HG02943 (cell line): ENCODE results near the gene DDIAS.
"Not testable (repeated sequence)": the region's sequence is repeated elsewhere in the genome, so short reads cannot be mapped to it uniquely, and the experiment has no call there.

Experiments used
- ATAC-seq: cut with Tn5 transposase; IDR thresholded peaks from one replicate; pipeline ENCODE4 v1.9.1; 2021; ENCODE audit warnings: mild to moderate bottlenecking, low read depth, moderate library complexity; ENCODE audit not compliant: unreplicated experiment

The DDIAS gene

DNA sequence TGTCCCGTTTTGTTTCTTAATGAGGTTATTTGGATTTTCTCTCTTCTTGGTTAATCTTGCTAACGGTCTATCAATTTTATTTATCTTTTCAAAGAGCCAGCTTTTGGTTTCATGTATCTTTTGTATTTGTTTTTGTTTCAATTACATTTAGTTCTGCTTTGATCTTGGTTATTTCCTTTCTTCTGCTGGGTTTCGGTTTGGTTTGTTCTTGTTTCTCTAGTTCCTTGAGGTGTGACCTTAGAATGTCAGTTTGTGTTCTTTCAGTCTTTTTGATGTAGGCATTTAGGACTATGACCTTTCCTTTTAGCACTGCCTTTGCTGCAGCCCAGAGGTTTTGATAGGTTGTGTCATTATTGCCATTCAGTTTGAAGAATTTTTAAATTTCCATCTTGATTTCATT lies 18.7 kb downstream of the DDIAS start:
- not testable (repeated sequence) for ATAC-seq

DNA sequence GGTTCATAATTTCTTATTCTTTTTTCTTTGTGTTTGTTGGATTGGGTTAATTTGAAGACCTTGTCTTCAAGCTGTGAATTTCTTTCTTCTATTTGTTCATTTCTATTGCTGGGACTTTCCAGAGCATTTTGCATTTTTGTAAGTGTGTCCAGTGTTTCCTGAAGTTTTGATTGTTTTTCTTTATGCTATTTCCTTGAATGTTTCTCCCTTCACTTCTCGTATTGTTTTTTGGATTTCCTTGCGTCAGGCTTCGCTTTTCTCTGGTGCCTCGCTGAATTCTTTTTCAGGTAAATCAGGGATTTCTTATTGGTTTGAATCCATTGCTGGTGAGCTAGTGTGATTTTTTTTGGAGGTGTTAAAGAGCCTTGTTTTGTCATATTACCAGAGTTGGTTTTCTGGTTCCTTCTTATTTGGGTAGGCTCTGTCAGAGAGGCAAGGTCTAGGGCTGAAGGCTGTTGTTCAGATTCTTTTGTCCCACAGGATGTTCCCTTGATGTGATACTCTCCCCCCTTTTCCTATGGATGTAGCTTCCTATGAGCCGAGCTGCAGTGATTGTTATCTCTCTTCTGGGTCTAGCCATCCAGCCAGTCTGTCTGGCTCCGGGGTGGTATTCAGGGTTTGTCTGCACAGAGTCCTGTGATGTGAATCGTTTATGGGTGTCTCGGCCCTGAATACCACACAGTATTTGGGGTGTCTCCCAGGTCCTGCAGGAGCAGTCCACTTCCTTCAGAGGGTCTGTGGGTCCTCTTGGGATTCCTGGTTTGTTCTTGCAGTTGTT lies 21.0 kb downstream of the DDIAS start:
- not testable (repeated sequence) for ATAC-seq

DNA sequence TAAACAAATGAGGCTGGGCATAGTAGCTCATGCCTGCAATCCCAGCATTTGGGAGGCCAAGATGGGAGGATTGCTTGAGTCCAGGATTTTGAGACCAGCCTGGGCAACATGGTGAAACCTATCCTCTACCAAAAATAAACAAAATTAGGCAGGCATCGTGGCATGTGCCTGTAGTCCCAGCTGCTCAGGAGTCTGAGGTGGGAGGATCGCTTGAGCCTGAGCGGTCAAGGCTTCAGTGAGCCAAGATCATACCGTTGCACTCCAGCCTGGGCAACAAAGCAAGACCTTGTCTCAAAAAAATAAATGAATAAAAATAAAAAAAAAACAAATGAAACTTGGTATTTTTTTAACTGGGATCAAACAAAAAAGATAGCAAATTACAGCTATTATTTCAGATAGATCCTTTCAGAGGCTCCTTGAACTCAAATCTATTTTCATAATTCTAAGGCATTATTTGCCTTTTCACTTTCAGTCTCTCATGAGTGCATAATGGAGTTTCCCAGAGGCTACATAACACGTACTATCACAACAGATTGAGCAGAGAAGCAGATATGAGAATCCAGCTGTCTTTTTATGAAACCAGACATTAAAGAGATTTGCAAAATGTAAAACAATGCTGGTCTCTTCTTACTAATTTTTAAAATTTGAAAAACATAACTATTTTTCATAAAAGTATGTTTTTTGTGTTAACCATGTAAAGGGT lies 23.1 kb downstream of the DDIAS start:
- ATAC-seq: no peak

DNA sequence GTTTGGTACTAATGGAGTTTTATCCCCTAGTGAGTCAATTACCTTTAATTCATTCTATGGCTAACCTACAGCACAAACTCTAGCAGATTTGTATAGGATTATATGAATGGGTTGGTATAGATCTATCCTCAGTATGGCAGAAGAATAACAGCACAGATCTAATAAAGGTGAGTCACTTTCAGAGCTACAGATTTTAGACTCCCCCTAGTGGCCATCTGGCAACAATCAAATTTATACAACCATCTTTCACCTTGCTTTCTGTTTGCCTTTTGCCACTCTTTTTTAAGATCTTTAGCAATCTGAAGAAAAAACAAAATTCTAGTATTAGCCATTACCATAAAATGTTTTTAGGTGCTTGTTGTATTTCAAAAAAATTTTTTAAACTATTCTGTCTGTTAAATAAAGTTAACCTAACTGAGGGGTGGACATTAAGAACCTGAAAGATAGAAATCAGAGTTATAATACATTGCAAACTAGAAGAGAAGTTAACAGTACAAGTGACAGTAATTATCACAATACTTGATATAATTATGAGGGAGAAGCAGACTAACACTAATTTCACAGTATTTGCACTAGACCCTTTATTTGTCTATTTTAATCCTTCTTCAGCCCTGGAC lies 25.8 kb downstream of the DDIAS start:
- ATAC-seq: peak; percentile 61

DNA sequence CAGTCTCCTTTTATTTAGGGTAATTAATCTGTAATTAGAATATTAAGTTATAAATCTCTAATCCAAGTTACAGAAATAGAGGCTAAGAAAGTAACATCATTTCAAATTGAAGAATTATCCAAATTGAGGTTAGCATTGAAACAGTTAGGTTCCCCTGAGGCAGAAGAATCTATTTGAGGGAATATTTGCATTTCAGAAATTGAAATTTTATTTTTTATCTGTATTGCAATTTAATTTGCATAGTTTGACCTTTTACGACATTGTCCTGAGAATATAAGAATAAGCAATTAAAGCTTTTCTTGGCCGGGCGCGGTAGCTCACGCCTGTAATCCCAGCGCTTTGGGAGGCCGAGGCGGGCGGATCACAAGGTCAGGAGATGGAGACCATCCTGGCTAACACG lies 27.6 kb downstream of the DDIAS start:
- ATAC-seq: no peak

DNA sequence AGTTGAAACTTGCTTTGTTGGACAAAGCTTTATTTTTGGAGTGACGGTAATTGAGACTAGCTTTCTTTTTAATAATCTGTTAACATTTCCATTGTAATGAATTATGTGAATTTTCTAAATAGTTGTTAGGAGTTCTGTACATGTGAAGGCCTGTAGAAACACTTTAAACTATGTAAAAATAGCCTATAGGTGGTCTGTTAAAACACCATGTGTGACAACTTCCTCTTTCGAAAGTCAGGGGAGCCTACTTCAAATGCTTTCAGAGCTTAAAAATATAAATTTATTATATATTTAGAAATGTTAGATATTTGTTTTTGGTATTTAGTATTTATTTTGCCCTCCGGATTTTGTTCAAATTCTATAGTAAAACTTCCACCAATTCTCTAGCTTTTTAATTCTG lies 28.7 kb downstream of the DDIAS start:
- no peak for ATAC-seq

DNA sequence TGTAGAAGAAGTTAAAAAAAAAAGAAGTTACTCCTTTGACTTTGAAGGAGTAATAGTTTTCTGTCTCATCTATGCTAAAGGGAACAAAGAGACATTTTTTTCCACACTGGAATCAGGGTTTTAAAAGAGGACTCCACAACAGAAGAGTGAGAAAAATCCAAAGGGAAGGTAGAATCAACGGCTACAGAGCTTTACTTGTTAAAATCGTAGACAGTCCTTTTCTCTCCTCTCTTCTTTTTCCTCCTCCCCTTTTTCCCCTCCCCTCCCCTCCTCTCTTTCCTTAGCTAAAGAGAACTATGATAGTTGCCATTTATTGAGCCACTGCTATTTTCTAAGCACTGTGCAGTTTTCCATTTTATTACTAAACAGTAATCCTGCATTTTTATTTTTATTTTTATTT lies 29.2 kb downstream of the DDIAS start:
- no peak for ATAC-seq

DNA sequence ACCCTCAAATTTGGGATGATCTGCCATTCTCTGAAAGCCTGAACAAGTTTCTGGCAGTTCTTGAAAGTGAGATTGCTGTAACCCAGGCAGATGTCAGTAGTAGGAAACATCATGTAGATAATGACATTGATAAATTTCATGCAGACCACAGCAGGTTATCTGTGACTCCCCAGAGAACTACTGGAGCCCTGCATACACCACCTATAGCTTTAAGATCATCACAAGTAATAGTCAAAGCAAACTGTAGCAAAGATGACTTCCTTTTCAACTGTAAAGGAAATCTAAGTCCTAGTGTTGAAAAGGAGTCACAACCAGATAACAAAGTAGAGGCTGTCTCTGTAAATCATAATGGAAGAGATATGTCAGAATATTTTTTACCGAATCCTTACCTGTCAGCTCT lies 31.0 kb downstream of the DDIAS start:
- no peak for ATAC-seq

DNA sequence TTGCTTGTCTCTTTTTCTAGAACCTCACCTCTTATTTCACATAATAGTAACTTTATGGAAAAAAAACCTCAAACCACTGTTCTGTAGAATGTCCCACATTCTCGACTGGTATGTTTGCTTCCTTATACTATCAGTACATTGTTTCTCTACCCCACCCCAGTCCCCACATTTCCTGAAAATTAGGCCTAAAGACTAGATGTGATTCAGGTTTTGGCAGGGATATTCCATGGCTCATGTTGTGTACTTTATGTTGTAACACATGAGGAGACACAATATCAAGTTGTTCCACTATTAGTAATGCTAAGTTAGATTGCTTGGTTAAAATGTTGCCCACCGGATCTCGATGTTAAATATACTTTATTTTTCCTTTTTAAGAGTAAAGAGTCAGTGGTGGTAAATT lies 34.7 kb downstream of the DDIAS start:
- no peak for ATAC-seq

DNA sequence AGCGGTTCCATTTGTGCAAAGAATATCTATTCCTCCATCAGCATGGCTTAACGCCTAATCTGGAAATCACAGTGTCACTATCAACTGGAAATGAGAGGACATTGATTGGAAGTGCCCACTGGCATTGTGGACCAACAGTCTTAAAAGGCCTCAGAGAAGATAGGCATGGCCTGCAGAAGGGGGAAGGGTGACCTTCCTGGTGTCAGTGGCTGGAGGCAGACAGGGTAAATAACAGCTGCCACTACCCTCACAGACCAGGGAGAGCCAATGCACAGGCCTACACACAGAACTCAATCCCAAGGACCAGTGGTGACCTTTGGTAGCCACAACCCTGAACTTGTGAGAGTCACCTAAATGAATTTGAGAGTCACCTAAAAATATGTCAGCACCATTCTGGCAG lies 36.0 kb downstream of the DDIAS start:
- no peak for ATAC-seq

DNA sequence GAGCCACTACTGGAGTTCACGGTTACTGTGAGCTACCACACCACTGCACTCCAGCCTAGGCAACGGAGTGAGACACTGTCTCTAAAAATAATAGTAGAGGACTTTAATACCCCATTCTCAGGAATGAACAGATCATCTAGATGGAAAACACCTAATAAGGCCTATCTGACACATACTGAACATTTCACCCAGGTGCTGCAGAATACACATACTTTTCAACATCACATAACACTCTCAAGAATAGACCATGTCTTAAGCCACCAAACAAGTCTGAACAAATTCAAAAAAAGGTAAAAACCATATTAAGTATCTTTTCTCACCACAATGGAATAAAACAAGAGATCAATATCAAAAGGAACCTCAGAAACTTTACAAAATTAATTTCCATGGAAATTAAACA lies 37.9 kb downstream of the DDIAS start:
- no peak for ATAC-seq

DNA sequence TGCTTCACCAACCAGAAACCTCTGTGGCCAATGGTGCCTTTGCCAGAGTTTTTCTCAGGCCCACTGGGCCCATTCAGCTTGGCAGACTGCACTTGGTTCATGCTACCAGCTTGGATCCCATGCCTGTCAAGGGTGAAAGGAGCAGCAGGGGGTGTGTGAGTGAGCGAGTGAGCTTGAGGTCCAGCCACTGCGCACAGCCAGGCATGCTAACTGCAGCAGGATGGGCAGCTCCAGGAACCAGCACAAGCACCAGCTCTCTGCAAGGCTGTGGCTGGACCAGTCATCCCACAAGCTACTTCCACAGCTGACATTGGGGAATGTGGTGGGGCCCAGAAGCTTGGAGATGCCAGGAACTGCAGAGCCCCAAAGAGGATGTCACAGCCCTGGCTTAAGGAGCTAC lies 40.8 kb downstream of the DDIAS start:
- ATAC-seq: no peak

DNA sequence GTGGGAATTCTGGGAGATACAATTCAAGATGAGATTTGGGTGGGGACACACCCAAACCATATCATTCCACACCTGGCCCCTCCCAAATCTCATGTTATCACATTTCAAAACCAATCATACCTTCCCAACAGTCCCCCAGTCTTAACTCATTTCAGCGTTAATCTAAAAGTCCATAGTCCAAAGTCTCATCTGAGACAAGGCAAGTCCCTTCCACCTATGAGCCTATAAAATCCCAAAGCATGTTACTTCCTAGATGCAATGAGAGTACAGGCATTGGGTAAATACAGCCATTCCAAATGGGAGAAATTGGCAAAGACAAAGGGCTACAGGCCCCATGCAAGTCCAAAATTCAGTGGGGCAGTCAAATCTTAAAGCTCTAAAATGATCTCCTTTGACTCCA lies 41.9 kb downstream of the DDIAS start:
- not testable (repeated sequence) for ATAC-seq

DNA sequence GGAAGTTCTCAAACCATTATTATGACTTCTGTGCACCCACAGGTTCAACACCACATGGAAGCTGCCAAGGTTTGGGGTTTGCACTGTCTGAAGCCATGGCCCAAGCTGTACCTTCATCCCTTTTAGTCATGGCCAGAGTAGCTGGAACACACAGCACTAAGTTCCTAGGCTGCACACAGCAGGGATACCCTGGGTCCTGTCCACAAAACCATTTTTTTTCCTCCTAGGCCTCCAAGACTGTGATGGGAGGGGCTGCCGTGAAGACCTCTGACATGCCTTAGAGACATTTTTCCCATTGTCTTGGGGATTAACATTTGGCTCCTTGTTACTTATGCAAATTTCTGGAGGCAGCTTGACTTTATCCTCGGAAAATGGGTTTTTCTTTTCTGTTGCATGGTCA lies 42.7 kb downstream of the DDIAS start:
- no peak for ATAC-seq

DNA sequence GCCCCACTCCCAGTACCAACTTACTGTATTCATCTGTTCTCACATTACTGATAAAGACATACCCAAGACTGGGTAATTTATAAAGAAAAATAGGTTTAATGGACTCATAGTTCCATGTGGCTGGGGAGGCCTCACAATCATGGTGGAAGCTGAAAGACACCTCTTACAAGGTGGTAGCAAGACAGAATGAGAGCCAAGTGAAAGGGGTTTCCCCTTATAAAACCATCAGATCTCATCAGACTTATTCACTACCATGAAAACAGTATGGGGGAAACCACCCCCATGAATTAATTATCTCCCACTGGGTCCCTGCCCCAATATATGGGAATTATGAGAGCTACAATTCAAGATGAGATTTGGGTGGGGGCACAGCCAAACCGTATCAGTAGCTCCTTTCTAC lies 43.5 kb downstream of the DDIAS start:
- not testable (repeated sequence) for ATAC-seq

DNA sequence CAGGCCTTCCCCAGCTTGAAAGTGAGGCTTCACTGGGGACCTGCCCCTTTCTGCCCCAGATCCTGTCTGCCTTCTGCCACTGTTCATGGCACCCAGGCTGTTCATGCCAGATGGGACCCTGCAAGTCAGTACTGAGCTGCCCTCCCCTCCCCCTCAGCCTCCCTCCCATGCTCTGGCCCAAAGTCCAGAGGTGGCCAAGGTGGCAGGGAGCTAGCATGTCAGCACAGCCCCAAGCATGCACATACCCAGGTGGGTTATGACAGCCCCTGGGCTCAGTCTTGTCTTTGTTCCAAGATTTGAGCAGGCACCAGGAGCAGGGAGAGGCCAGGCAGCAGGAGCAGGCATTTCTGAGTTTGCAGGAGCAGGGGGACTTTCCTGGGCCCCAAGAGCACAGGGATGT lies 44.1 kb downstream of the DDIAS start:
- ATAC-seq: no peak

DNA sequence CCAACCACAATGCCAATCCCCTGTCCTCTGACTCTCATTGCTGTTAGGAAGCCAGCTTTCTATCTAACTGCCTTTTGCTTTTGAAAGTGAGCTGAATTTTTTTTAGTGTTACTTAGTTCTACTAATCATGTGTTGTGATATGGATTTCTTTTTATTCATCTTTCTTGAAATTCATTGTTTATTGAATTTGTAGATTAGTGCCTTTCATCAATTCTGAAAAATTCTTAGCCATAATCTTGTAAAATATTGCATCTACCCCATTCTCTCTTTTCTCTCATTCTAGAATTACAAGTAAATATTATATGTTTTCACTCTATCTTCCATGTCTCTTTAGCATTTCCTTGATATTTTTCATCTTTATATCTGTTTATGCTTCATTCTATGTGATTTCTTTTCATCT lies 47.8 kb downstream of the DDIAS start:
- no peak for ATAC-seq

DNA sequence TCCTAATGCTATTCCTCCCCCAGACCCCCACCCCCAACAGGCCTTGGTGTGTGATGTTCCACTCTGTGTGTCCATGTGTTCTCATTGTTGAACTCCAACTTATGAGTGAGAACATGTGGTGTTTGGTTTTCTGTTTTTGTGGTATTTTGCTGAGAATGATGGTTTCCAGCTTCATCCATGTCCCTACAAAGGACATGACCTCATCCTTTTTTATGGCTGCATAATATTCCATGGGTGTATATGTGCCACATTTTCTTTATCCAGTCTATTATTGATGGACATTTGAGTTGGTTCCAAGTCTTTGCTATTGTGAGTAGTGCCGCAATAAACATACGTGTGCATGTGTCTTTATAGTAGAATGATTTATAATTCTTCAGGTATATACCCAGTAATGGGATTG lies 49.0 kb downstream of the DDIAS start:
- ATAC-seq: not testable (repeated sequence)

DNA sequence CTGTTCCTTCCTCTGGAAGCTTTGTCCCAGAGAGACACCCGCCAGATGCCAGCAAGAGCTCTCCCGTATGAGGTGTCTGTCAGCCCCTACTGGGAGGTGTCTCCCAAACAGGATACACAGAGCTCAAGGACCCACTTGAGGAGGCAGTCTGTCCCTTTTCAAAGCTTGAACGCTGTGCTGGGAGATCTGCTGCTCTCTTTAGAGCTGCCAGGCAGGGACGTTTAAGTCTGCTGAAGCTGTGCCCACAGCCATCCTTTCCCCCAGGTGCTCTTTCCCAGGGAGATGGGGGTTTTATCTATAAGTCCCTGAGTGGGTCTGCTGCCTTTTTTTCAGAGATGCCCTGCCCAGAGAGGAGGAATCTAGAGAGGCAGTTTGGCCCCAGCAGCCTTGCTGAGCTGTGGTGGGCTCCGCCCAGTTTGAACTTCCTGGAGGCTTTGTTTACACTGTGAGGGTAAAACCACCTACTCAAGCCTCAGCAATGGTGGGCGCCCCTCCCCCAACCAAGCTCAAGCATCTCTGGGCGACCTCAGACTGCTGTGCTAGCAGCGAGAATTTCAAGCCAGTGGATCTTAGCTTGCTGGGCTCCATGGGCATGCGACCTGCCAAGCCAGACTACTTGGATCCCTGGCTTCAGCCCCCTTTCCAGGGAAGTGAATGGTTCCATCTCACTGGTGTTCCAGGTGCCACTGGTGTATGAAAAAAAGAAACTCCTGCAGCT lies 54.4 kb downstream of the DDIAS start:
- ATAC-seq: not testable (repeated sequence)

DNA sequence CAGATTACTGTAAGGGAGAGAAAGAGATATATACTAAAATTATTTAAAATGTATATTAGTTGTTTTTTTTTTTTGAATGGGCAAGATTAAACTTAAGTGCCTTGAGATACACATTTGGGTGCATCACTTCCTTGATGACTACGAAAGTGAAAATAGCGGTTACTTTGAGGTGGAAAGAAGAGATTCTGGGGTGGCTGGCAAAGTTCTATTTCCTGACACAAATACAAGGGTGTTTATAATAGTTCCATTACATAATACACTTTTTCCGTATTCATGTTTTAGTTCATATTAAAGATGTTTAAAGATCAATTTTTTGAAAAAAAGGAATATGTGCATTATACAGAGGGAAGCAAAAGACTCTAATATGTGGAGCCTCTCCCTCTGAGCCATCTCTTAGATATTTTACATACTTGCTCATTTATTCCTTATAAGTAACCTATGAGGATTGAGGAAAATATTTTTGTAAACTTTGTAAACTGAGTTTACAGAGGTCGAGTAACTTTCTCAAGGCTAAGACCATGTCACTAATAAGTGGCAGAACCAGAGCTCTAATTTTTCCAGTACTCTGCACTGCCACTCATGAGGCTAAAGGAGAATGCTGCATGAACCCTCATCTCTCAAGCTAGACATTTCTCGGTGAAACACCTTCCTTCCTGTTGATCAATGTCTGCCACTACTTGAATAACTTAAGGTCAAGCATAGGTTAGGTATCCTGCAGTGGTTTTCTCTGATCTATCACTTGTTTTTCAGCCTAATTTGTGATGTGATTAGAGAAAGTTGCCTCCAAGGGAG lies 58.6 kb downstream of the DDIAS start:
- ATAC-seq: peak; percentile 90
